ENCODE data around the gene PDE4B. TPM values are rescaled to one million over a fixed set of nuclear protein-coding genes. Genes with fewer than 3 reads are reported as not detected.

The PDE4B gene
- total RNA-seq, 1 experiment from 2014 or later = 3.3 TPM

GRCh38 chr1:66069976-66070876 is 277.5 kb downstream of the PDE4B start:
- no peaks in the 10 kb centered on the region for H3K4me1 Mint-ChIP-seq (ENCODE audit: insufficient read depth, unreplicated experiment)
- H3K27me3 Mint-ChIP-seq (ENCODE audit: insufficient read depth, unreplicated experiment) = peaks cover 77% of the 10 kb centered on the region
- H3K27ac Mint-ChIP-seq (ENCODE audit: low read depth, unreplicated experiment) = no peak overlapping the region
- no peaks in the 10 kb centered on the region for H3K36me3 Mint-ChIP-seq (ENCODE audit: insufficient read depth, unreplicated experiment)
- no peaks in the 10 kb centered on the region for H3K9me3 Mint-ChIP-seq (ENCODE audit: unreplicated experiment)
- TF ChIP-seq CTCF (IDR thresholded peaks at IDR 0.05; ENCODE audit: unreplicated experiment) = no peak
- ChIA-PET POLR2A (no interaction called here), CTCF (interaction anchor here (0.6 kb wide), 1 partner anchor 29 kb away, joined by 3 read pairs; no protein-coding TSS in a partner anchor)
- no TSS peak for BruUV-seq (replicated peaks)
- intact Hi-C loops (cut with micrococcal nuclease) = no loop called here
- no peak overlapping the region for H3K4me3 Mint-ChIP-seq (ENCODE audit: unreplicated experiment)
- DNase-seq (ENCODE audit: unreplicated experiment) = no peak

GRCh38 chr1:66073388-66073787 is 280.7 kb downstream of the PDE4B start:
- H3K36me3 Mint-ChIP-seq (ENCODE audit: insufficient read depth, unreplicated experiment) = no peaks in the 10 kb centered on the region
- no peak overlapping the region for H3K27ac Mint-ChIP-seq (ENCODE audit: low read depth, unreplicated experiment)
- CTCF ChIA-PET = no interaction called here
- H3K4me3 Mint-ChIP-seq (ENCODE audit: unreplicated experiment) = no peak overlapping the region
- TF ChIP-seq CTCF (IDR thresholded peaks at IDR 0.05; ENCODE audit: unreplicated experiment) = no peak
- no peak for DNase-seq (ENCODE audit: unreplicated experiment)
- BruUV-seq (replicated peaks) = no TSS peak
- peaks cover 71% of the 10 kb centered on the region for H3K27me3 Mint-ChIP-seq (ENCODE audit: insufficient read depth, unreplicated experiment)
- intact Hi-C loops (cut with micrococcal nuclease) = no loop called here
- POLR2A ChIA-PET = no interaction called here
- H3K9me3 Mint-ChIP-seq (ENCODE audit: unreplicated experiment) = no peaks in the 10 kb centered on the region
- no peaks in the 10 kb centered on the region for H3K4me1 Mint-ChIP-seq (ENCODE audit: insufficient read depth, unreplicated experiment)

GRCh38 chr1:66074147-66074546 is 281.5 kb downstream of the PDE4B start:
- H3K36me3 Mint-ChIP-seq (ENCODE audit: insufficient read depth, unreplicated experiment) = no peaks in the 10 kb centered on the region
- CTCF ChIA-PET = no interaction called here
- TF ChIP-seq CTCF (IDR thresholded peaks at IDR 0.05; ENCODE audit: unreplicated experiment) = no peak
- peaks cover 73% of the 10 kb centered on the region for H3K27me3 Mint-ChIP-seq (ENCODE audit: insufficient read depth, unreplicated experiment)
- no peak overlapping the region for H3K4me3 Mint-ChIP-seq (ENCODE audit: unreplicated experiment)
- POLR2A ChIA-PET = no interaction called here
- H3K27ac Mint-ChIP-seq (ENCODE audit: low read depth, unreplicated experiment) = no peak overlapping the region
- H3K9me3 Mint-ChIP-seq (ENCODE audit: unreplicated experiment) = no peaks in the 10 kb centered on the region
- BruUV-seq (replicated peaks) = no TSS peak
- DNase-seq (ENCODE audit: unreplicated experiment) = no peak
- no peaks in the 10 kb centered on the region for H3K4me1 Mint-ChIP-seq (ENCODE audit: insufficient read depth, unreplicated experiment)
- intact Hi-C loops (cut with micrococcal nuclease) = no loop called here

- TF ChIP-seq CTCF (IDR thresholded peaks at IDR 0.05; ENCODE audit: unreplicated experiment) = no peak
- BruUV-seq (replicated peaks) = no TSS peak
- H3K27ac Mint-ChIP-seq (ENCODE audit: low read depth, unreplicated experiment) = no peak overlapping the region
- intact Hi-C loops (cut with micrococcal nuclease) = no loop called here
- H3K4me3 Mint-ChIP-seq (ENCODE audit: unreplicated experiment) = no peak overlapping the region
- POLR2A ChIA-PET = no interaction called here
- CTCF ChIA-PET = no interaction called here
- H3K4me1 Mint-ChIP-seq (ENCODE audit: insufficient read depth, unreplicated experiment) = no peaks in the 10 kb centered on the region
- no peaks in the 10 kb centered on the region for H3K9me3 Mint-ChIP-seq (ENCODE audit: unreplicated experiment)
- peaks cover 71% of the 10 kb centered on the region for H3K27me3 Mint-ChIP-seq (ENCODE audit: insufficient read depth, unreplicated experiment)
- no peaks in the 10 kb centered on the region for H3K36me3 Mint-ChIP-seq (ENCODE audit: insufficient read depth, unreplicated experiment)
- no peak for DNase-seq (ENCODE audit: unreplicated experiment)
Observed at GRCh38 chr1:66078412-66078811, 285.7 kb downstream of the PDE4B start.

All from MCF 10A (cell line).